Measurements from ENCODE around the gene LRRC8B.
A peak's percentile ranks its signal among the peaks of the same experiment; 100 is the strongest.
"Not testable (repeated sequence)": the region's sequence is repeated elsewhere in the genome, so short reads cannot be mapped to it uniquely, and the experiment has no call there.

LRRC8B gene

GRCh38 chr1:89608319-89608983 is 83.8 kb downstream of the LRRC8B start:
- DNase-seq (ENCODE audit: low spot score): no peak

DNA sequence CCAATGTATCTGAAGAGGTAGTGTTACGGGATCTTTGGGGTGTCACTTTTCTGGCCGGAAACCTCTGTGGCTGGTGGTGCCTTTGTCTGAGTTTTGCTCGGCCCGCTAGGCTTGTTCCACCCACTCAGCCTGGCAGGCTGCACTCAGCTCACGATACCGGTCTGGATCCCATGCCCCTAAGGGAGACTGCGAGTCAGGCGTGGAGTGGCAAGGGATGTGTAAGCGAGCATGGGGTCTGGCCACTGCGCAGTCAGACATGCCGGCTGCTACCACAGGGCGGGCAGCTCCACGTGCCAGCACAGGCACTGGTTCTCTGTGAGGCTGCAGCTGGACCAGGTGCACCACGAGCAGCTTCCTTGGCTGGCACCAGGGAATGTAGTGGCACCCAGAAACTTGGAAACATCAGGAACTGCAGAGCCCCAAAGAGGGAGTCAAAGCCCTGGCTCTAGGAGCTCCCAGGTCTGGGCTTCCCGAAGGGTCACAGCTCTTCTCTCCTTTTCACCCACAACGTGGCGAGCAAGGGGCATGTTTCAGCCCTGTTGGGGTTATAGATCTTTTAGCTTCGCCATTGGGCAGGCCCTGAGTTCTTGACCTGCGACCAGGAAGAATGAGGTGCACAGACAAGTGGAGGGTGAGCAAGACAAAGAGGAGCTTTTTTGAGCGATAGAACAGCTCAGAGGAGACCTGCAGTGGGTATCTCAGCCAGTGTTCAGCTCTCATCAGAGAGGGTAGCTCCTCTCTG is 84.5 kb downstream of the LRRC8B start:
- DNase-seq (ENCODE audit: low spot score): no peak

DNA sequence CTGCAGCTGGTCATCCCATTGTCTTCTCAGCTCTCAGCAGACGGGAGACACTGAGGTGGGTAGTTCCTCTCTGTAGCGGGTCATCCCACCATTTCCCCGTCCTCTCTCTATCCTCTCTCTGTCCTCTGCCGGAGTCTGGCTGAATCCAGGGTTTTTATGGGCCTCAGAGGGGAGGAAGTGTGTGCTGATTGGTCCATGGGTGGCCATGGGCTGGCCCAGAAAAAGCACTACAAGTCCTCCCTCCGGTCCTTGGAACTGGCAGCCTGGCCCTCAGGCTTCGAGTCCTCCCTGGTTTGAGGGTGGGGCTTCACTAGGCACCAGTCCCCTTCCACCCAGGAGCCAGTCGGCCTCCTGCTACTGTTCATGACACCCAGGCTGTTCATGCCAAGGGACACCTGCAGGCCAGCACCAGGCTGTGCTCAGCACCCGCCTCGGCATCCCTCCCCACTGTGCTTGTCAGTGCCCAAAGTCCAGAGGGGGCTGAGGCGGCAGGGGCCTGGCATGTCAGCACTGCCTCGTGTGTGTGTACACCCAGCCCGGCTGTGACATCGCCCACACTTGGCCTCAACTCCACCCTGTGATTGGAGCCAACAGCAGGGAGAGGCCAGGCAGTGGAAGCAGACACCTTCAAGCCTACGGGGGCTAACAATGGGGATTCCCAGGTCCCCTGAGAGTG is 85.3 kb downstream of the LRRC8B start:
- no peak for DNase-seq (ENCODE audit: low spot score)

DNA sequence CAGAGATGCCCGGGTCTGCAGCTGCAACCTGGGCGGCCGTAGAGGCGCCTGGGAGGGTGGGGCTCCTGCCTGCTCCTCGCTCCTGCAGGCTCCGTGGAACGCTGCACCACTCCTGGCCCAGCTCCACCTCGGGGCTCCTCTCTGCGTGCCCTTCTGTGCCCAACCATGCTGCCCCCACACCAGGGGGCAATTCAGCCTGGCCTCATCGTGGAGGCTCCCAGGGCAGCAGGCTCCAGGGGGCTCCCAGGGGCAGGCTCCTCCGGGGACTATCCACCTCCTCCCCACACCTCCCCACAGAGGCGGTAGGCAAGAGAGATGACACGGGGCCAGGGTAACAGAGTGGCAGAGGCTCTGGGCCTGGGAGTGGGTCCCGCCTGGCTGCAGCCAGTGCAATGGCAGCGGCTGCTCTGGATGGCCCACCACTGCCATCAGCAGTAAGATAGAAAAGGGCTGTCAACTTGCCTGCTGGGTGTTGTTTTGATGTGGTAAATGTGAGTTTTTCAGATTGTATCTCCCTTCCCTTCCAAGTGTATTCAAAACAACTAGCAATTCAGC is 85.9 kb downstream of the LRRC8B start:
- DNase-seq (ENCODE audit: low spot score): no peak

DNA sequence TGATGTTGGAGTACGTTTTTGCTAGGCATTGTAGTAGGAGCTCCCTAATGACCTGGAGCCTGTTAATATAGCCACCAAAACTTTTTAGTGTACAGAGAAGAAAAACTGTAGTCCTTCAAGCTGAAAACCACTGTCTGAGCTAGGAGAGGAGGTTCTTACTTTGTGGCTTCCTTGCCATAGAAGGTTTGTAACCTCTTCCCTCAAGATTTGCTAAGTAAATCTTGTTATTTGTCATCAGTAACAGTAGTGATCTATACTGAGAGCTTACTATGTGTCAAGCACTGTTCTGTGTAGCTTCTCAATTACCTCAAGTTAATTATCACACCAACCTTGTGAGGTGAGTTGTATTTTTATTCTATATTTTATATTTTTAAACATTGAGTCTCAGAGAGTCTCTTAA is 87.1 kb downstream of the LRRC8B start:
- no peak for DNase-seq (ENCODE audit: low spot score)

DNA sequence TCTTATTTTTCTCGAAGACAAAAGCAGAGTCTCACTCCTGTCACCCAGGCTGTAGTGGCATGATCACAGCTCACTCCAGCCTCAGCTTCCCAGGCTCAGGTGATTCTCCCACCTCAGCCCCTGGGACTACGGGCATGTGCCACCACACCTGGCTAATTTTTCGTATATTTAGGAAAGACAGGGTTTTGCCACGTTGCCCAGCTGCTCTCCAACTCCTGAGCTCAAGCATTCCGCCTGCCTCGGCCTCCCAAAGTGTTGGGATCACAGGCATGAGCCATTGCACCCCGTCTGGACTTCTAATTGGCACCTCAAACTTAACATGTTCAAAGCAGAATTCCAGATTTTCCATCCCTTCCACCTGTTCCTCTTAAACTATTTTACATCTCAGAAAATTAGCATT is 89.3 kb downstream of the LRRC8B start:
- no peak for DNase-seq (ENCODE audit: low spot score)

GRCh38 chr1:89615676-89616598 is 91.3 kb downstream of the LRRC8B start:
- peak; percentile 16 for DNase-seq (ENCODE audit: low spot score)

- no peak for DNase-seq (ENCODE audit: low spot score)
These were observed 92.4 kb downstream of the LRRC8B start for GRCh38 chr1:89616844-89617627.

- no peak for DNase-seq (ENCODE audit: low spot score)
These were observed 96.0 kb downstream of the LRRC8B start for GRCh38 chr1:89620664-89621063.

DNA sequence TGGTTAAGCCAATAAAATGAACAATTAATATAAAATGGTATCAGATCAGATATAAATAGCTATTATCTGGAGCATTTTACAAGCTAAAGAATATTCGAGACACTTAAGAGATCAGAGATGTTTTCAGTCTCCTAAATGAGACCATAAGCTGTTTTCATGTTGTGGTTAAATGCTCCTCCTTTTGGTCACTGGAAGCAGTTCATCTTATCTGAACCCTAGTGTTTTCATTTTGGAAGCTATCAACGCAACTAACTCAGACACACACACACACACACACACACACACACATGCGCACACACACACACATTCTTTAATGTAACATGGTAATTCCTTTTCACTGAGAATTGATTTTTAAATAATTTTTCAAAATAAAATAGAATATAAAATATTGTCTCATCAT is 98.3 kb downstream of the LRRC8B start:
- DNase-seq (ENCODE audit: low spot score): peak; percentile 14

GRCh38 chr1:89624314-89624713 is 99.7 kb downstream of the LRRC8B start:
- no peak for DNase-seq (ENCODE audit: low spot score)

GRCh38 chr1:89624715-89625323 is 100.2 kb downstream of the LRRC8B start:
- no peak for DNase-seq (ENCODE audit: low spot score)

GRCh38 chr1:89627596-89627962 is 103.0 kb downstream of the LRRC8B start:
- no peak for DNase-seq (ENCODE audit: low spot score)

DNA sequence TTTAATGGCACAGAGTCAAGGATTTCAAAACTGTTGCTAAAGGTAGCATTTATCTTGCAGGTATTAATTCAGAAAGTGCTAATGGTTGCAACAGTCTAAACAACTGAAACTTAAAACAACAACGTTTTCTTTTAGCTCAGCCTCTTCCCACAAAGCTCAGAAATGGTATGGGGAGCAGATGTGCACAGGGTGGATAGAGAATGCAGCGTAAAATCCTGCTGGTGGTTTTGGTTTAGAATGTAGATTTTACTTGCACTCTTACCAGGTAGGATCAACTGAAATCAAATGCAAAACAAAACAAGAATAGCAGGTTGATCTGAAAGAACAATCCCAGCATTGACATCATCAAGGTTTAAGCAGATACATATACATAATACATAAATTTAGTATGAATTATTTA is 104.5 kb downstream of the LRRC8B start:
- no peak for DNase-seq (ENCODE audit: low spot score)

DNA sequence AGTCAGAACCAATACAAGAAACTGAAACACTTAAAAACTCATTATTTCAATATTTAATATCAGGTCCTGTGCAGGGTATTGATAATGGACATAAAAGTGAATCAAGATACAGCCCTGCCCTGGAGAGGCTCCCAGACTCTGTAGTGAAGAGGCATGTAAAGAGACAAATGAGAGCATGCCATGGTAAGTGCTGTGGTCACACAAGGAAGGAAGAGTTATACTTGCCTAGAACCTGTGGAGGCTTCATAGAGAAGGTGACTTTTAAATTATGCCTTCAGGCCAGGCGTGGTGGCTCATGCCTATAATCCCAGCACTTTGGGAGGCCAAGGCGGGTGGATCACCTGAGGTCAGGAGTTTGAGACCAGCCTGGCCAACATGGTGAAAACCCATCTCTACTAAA is 105.0 kb downstream of the LRRC8B start:
- DNase-seq (ENCODE audit: low spot score): not testable (repeated sequence)

DNA sequence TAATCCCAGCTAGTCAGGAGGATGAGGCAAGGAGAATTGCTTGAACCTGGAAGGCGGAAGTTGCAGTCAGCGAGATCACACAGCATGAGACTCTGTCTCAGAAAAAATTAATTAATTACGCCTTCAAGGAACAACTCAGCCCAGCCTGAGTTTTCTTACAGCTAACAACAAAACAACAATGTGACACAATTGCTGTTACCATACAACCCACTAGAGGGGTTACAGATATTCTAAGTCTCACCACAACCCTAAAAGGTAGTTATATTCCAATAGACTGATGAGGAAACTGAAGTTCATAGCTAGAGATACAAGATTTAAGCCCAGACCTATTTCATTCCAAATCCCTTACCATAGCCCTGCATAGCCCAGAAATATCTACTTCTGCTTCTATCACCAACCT is 105.4 kb downstream of the LRRC8B start:
- DNase-seq (ENCODE audit: low spot score): peak; percentile 8

- DNase-seq (ENCODE audit: low spot score): peak; percentile 30
These were observed 107.4 kb downstream of the LRRC8B start for GRCh38 chr1:89631816-89632656.

DNA sequence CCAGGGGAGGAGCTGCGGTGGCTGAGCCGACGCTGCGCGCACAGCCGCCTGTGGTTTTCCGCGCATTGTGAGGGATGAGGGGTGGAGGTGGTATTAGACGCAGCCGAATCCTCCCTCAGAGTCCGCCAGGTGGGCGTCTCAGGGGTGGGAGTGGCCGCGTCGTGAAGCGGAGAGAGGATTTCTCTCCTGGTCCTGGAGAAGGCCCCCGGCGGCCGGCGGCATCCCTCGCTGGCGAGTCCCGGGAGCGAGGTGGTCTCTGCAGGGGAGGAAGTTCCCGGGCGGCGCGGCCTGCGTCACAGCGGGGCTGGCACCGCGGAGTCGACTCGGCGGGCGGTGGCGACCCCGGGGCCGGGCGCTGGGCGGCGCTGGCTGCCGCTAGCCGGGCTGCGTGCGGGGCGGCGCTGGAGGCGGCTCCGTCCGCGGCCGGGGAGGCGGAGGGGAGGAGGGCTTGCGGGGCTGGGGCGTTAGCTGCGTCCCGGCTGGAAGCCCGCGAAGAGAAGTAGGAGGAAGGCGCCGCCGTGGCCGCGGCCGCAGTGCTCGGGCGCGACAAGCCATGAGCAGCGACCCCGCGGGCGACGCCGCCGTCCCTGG is 108.1 kb downstream of the LRRC8B start, which contains the start of gene LRRC8C:
TSS of gene LRRC8C (plus strand) at position 464 of the 591 bp plus-strand sequence. CDS start 53,354 bp downstream, outside the sequence.
- peak; percentile 76 for DNase-seq (ENCODE audit: low spot score)

DNA sequence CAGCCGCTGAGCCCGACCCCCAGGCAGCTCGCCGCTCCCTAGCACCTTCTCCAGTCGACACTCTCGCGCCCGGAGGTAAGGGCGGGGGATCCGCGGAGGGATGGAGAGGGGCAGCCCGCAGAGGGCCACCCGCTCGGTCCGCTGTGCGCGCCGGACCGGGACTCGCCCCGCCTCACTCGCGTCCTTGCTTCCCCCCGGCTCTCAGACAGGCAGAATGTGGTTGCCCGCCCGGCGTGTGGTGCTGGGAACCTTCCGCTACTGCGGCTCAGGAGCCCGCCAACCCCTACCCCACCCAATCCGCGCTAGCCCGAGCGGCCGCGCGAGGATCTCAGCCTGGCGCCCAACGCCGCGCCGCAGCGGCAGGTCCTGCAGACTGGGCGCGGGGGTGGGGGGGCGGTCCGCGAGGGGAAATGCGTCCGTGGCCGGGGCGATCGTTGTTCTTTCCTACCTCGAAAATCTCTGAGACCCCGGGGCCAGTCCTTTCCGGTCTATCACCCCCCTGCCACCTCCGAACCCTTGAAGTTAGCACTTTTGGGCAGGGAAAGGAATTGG is 108.7 kb downstream of the LRRC8B start:
- DNase-seq (ENCODE audit: low spot score): peak; percentile 49
